WTC11 (cell line): ENCODE results near the gene DGKZ. TPM values are rescaled to one million over a fixed set of nuclear protein-coding genes. Genes with fewer than 3 reads are reported as not detected.

ENCODE experiments used
- ATAC-seq: fragments of 200-7000 bp; cut with Tn5 transposase; 2 replicates; pipeline ENCODE4 v1.10.0; 2021; ENCODE audit warnings: mild to moderate bottlenecking, moderate library complexity
- CTCF ChIA-PET: fragments of 300-600 bp; sonication (Branson Sonifier 250); formaldehyde crosslinking; loops from one replicate; lab custom pipeline; 2021; ENCODE audit warnings: antibody characterized with exemption; lab: Charles Lee
- POLR2A ChIA-PET: fragments of 350-600 bp; sonication (Branson Sonifier 250); formaldehyde crosslinking; loops from one replicate; lab custom pipeline; 2021; ENCODE audit warnings: antibody characterized with exemption; lab: Charles Lee
- DNase-seq: peaks from one replicate; pipeline ENCODE4 v3.0.0; 2021; ENCODE audit warnings: low spot score
- H3K27ac Mint-ChIP-seq: 2 replicates; pipeline ENCODE4 v1.8.0; 2021; ENCODE audit warnings: mixed read lengths
- H3K27me3 Mint-ChIP-seq: 2 replicates; pipeline ENCODE4 v1.8.0; 2021; ENCODE audit warnings: low read depth, mild to moderate bottlenecking, moderate library complexity, mixed read lengths
- H3K36me3 Mint-ChIP-seq: 2 replicates; pipeline ENCODE4 v1.8.0; 2021; ENCODE audit warnings: mixed read lengths
- H3K4me1 Mint-ChIP-seq: 2 replicates; pipeline ENCODE4 v1.8.0; 2022; ENCODE audit warnings: mixed read lengths
- H3K4me3 Mint-ChIP-seq: 2 replicates; pipeline ENCODE4 v1.8.0; 2021; ENCODE audit warnings: mild to moderate bottlenecking, moderate library complexity, mixed read lengths
- H3K9me3 Mint-ChIP-seq: 2 replicates; pipeline ENCODE4 v1.8.0; 2021; ENCODE audit warnings: mixed read lengths
- CBFB ChIP-seq: sonication (generic); formaldehyde crosslinking; IDR thresholded peaks from 2 replicates; pipeline ENCODE4 v1.8.1; 2022; ENCODE audit warnings: mild to moderate bottlenecking, low read depth, missing genetic modification reagents
- ESRRA ChIP-seq: sonication (generic); formaldehyde crosslinking; IDR thresholded peaks from 2 replicates; pipeline ENCODE4 v1.8.1; 2022; ENCODE audit warnings: mild to moderate bottlenecking, missing genetic modification reagents, borderline replicate concordance
- ETV6 ChIP-seq: sonication (generic); formaldehyde crosslinking; IDR thresholded peaks from 2 replicates; pipeline ENCODE4 v1.8.1; 2022; ENCODE audit warnings: mild to moderate bottlenecking, missing genetic modification reagents
- FOXP1 ChIP-seq: sonication (generic); formaldehyde crosslinking; IDR thresholded peaks from 2 replicates; pipeline ENCODE4 v1.8.0; 2022; ENCODE audit warnings: missing genetic modification reagents, mild to moderate bottlenecking, moderate library complexity, borderline replicate concordance
- GTF2I ChIP-seq: fragments of 250-450 bp; sonication (Bioruptor Pico); conservative IDR thresholded peaks from 2 replicates; pipeline ENCODE4 v1.4.0; 2021; ENCODE audit warnings: mild to moderate bottlenecking
- NFE2L1 ChIP-seq: sonication (generic); formaldehyde crosslinking; IDR thresholded peaks from 2 replicates; pipeline ENCODE4 v1.8.1; 2023; ENCODE audit warnings: missing genetic modification reagents
- PRRX2 ChIP-seq: fragments of 250-450 bp; sonication (Bioruptor Pico); IDR thresholded peaks from 2 replicates; pipeline ENCODE4 v1.8.0; 2021; ENCODE audit warnings: mild to moderate bottlenecking
- RORB ChIP-seq: fragments of 250-450 bp; sonication (Bioruptor Pico); IDR thresholded peaks from 2 replicates; pipeline ENCODE4 v1.9.0; 2021; ENCODE audit warnings: mild to moderate bottlenecking
- SOX15 ChIP-seq: fragments of 250-450 bp; sonication (Bioruptor Pico); IDR thresholded peaks from 2 replicates; pipeline ENCODE4 v1.9.0; 2021; ENCODE audit warnings: mild to moderate bottlenecking
- ZNF232 ChIP-seq: sonication (generic); formaldehyde crosslinking; IDR thresholded peaks from 2 replicates; pipeline ENCODE4 v1.8.0; 2022; ENCODE audit warnings: mild to moderate bottlenecking, missing genetic modification reagents
- ZNF263 ChIP-seq: sonication (generic); formaldehyde crosslinking; IDR thresholded peaks from 2 replicates; pipeline ENCODE4 v1.8.1; 2022; ENCODE audit warnings: low read depth, mild to moderate bottlenecking, moderate library complexity, missing genetic modification reagents
- ZNF317 ChIP-seq: sonication (generic); formaldehyde crosslinking; IDR thresholded peaks from 2 replicates; pipeline ENCODE4 v1.8.1; 2023; ENCODE audit warnings: low read depth, mild to moderate bottlenecking, moderate library complexity, missing genetic modification reagents, borderline replicate concordance
- ZNF423 ChIP-seq: fragments of 250-450 bp; sonication (Bioruptor Pico); IDR thresholded peaks from 2 replicates; pipeline ENCODE4 v2.1.2; 2022; ENCODE audit warnings: mild to moderate bottlenecking, moderate library complexity
- total RNA-seq: library from RNA; stranded (reverse); gene quantifications from 3 replicates; pipeline ENCODE4 v1.2.3, GENCODE V29; 2021
- TF ChIP-seq, protein P1 (sequence below): sonication (generic); formaldehyde crosslinking; IDR thresholded peaks from 2 replicates; pipeline ENCODE4 v1.8.1; 2023; ENCODE audit warnings: mild to moderate bottlenecking, missing genetic modification reagents
- TF ChIP-seq, protein P2 (sequence below): sonication (generic); formaldehyde crosslinking; conservative IDR thresholded peaks from 2 replicates; pipeline ENCODE4 v1.8.1; 2023; ENCODE audit warnings: mild to moderate bottlenecking, low read depth, missing genetic modification reagents, moderate library complexity
- TF ChIP-seq, protein P3 (sequence below): sonication (generic); formaldehyde crosslinking; IDR thresholded peaks from 2 replicates; pipeline ENCODE4 v1.8.1; 2023; ENCODE audit warnings: mild to moderate bottlenecking, missing genetic modification reagents, moderate library complexity
- TF ChIP-seq, protein P4 (sequence below): sonication (generic); formaldehyde crosslinking; IDR thresholded peaks from 2 replicates; pipeline ENCODE4 v1.8.0; 2023; ENCODE audit warnings: missing genetic modification reagents, mild to moderate bottlenecking, borderline replicate concordance
- TF ChIP-seq, protein P5 (sequence below): sonication (generic); formaldehyde crosslinking; IDR thresholded peaks from 2 replicates; pipeline ENCODE4 v1.8.0; 2022; ENCODE audit warnings: mild to moderate bottlenecking, missing genetic modification reagents

Gene DGKZ
- total RNA-seq, 1 experiment from 2014 or later: 139 TPM

DNA sequence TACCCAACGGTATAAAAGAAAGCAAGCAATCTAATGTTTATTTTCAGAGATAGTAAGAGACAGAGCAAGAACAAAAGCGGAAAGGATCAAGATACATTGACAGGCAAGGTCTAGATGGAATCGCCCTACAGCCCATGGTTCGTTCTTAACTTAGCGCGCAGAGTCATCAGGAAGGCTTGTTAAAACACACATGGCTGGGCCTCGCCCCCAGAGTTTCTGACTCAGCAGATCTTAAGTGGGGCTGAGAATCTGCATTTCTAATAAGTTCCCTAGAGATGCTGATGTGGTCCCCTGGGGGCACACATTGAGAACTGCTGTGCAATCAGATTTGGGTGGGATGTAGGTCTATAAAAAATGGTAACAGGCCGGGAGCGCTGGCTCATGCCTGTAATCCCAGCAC, 80.1 kb downstream of the DGKZ start:
- POLR2A ChIA-PET: no interaction called here
- Mint-ChIP-seq H3K36me3 (peaks cover 6% of the 10 kb centered on the region), H3K27me3 (no peaks in the 10 kb centered on the region), H3K9me3 (no peaks in the 10 kb centered on the region), H3K27ac (peak overlapping the region; percentile 84; the same call in 1 of the 2 replicates), H3K4me1 (peaks cover 25% of the 10 kb centered on the region), H3K4me3 (no peak overlapping the region)
- TF ChIP-seq ZNF317 (CRISPR knock-in tag) (no peak), NFE2L1 (CRISPR knock-in tag) (0 out of 2 replicates have a peak, but pooled peaks have one; percentile 36), SOX15 (CRISPR knock-in tag) (no peak), GTF2I (CRISPR knock-in tag) (no peak), PRRX2 (no peak), ZNF423 (CRISPR knock-in tag) (peak; percentile 49; the same call in 1 of the 2 replicates)
- TF ChIP-seq, protein P1, sequence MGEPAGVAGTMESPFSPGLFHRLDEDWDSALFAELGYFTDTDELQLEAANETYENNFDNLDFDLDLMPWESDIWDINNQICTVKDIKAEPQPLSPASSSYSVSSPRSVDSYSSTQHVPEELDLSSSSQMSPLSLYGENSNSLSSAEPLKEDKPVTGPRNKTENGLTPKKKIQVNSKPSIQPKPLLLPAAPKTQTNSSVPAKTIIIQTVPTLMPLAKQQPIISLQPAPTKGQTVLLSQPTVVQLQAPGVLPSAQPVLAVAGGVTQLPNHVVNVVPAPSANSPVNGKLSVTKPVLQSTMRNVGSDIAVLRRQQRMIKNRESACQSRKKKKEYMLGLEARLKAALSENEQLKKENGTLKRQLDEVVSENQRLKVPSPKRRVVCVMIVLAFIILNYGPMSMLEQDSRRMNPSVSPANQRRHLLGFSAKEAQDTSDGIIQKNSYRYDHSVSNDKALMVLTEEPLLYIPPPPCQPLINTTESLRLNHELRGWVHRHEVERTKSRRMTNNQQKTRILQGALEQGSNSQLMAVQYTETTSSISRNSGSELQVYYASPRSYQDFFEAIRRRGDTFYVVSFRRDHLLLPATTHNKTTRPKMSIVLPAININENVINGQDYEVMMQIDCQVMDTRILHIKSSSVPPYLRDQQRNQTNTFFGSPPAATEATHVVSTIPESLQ (CRISPR knock-in tag): no peak
- TF ChIP-seq, protein P2, sequence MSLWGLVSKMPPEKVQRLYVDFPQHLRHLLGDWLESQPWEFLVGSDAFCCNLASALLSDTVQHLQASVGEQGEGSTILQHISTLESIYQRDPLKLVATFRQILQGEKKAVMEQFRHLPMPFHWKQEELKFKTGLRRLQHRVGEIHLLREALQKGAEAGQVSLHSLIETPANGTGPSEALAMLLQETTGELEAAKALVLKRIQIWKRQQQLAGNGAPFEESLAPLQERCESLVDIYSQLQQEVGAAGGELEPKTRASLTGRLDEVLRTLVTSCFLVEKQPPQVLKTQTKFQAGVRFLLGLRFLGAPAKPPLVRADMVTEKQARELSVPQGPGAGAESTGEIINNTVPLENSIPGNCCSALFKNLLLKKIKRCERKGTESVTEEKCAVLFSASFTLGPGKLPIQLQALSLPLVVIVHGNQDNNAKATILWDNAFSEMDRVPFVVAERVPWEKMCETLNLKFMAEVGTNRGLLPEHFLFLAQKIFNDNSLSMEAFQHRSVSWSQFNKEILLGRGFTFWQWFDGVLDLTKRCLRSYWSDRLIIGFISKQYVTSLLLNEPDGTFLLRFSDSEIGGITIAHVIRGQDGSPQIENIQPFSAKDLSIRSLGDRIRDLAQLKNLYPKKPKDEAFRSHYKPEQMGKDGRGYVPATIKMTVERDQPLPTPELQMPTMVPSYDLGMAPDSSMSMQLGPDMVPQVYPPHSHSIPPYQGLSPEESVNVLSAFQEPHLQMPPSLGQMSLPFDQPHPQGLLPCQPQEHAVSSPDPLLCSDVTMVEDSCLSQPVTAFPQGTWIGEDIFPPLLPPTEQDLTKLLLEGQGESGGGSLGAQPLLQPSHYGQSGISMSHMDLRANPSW (CRISPR knock-in tag): no peak
- ATAC-seq (peak; percentile 87), DNase-seq (peak; percentile 39)
- CTCF ChIA-PET: interaction anchor here (0.6 kb wide), 1 partner anchor 18 kb away, joined by 3 read pairs; no protein-coding TSS in a partner anchor

DNA sequence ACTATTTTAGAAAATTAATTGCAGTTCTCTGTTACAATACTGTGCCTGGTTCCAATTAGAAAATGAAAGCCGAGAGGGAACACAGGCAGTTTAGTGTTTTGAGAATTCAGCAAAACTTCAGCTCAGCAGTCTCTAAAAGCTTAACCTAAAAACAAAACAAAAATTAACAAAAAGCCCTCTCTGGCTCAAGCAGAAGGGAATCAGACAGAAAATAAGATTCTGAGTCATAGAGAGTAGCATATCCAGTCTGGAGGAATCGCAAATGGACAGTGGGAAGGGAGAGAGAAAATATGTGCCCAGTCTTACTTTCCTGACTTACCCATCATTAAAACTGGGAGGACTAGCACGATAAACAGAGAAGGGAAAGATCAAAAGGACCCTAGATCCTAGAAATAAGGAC, 82.5 kb downstream of the DGKZ start:
- peaks cover 25% of the 10 kb centered on the region for H3K4me1 Mint-ChIP-seq
- 0 out of 2 replicates have a peak overlapping the region, but pooled peaks have one; percentile 1 for H3K27ac Mint-ChIP-seq
- no peaks in the 10 kb centered on the region for H3K9me3 Mint-ChIP-seq
- ATAC-seq (no peak), DNase-seq (no peak)
- ChIA-PET CTCF (interaction anchor here (1.0 to 2.0 kb wide), 3 partner anchors 19 to 100 kb away, joined by 3 to 6 read pairs (median 4); no protein-coding TSS in a partner anchor), POLR2A (no interaction called here)
- no peak overlapping the region for H3K4me3 Mint-ChIP-seq
- H3K27me3 Mint-ChIP-seq: peaks cover 2% of the 10 kb centered on the region
- peaks cover 20% of the 10 kb centered on the region for H3K36me3 Mint-ChIP-seq
- TF ChIP-seq RORB (no peak), ZNF263 (CRISPR knock-in tag) (no peak), ETV6 (CRISPR knock-in tag) (no peak), ZNF232 (CRISPR knock-in tag) (no peak), ESRRA (CRISPR knock-in tag) (no peak), CBFB (CRISPR knock-in tag) (no peak), FOXP1 (CRISPR knock-in tag) (no peak), SOX15 (CRISPR knock-in tag) (no peak)
- TF ChIP-seq, protein P3, sequence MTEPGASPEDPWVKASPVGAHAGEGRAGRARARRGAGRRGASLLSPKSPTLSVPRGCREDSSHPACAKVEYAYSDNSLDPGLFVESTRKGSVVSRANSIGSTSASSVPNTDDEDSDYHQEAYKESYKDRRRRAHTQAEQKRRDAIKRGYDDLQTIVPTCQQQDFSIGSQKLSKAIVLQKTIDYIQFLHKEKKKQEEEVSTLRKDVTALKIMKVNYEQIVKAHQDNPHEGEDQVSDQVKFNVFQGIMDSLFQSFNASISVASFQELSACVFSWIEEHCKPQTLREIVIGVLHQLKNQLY: no peak
- TF ChIP-seq, protein P4, sequence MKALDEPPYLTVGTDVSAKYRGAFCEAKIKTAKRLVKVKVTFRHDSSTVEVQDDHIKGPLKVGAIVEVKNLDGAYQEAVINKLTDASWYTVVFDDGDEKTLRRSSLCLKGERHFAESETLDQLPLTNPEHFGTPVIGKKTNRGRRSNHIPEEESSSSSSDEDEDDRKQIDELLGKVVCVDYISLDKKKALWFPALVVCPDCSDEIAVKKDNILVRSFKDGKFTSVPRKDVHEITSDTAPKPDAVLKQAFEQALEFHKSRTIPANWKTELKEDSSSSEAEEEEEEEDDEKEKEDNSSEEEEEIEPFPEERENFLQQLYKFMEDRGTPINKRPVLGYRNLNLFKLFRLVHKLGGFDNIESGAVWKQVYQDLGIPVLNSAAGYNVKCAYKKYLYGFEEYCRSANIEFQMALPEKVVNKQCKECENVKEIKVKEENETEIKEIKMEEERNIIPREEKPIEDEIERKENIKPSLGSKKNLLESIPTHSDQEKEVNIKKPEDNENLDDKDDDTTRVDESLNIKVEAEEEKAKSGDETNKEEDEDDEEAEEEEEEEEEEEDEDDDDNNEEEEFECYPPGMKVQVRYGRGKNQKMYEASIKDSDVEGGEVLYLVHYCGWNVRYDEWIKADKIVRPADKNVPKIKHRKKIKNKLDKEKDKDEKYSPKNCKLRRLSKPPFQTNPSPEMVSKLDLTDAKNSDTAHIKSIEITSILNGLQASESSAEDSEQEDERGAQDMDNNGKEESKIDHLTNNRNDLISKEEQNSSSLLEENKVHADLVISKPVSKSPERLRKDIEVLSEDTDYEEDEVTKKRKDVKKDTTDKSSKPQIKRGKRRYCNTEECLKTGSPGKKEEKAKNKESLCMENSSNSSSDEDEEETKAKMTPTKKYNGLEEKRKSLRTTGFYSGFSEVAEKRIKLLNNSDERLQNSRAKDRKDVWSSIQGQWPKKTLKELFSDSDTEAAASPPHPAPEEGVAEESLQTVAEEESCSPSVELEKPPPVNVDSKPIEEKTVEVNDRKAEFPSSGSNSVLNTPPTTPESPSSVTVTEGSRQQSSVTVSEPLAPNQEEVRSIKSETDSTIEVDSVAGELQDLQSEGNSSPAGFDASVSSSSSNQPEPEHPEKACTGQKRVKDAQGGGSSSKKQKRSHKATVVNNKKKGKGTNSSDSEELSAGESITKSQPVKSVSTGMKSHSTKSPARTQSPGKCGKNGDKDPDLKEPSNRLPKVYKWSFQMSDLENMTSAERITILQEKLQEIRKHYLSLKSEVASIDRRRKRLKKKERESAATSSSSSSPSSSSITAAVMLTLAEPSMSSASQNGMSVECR (CRISPR knock-in tag): no peak
- TF ChIP-seq, protein P5, sequence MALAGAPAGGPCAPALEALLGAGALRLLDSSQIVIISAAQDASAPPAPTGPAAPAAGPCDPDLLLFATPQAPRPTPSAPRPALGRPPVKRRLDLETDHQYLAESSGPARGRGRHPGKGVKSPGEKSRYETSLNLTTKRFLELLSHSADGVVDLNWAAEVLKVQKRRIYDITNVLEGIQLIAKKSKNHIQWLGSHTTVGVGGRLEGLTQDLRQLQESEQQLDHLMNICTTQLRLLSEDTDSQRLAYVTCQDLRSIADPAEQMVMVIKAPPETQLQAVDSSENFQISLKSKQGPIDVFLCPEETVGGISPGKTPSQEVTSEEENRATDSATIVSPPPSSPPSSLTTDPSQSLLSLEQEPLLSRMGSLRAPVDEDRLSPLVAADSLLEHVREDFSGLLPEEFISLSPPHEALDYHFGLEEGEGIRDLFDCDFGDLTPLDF (CRISPR knock-in tag): no peak
- TF ChIP-seq, protein P2 (CRISPR knock-in tag): no peak
